HG02798 (cell line): ENCODE results near the gene ZMYND15.

Experiments used
- ATAC-seq: cut with Tn5 transposase; IDR thresholded peaks from one replicate; pipeline ENCODE4 v1.9.1; 2021; ENCODE audit warnings: mild to moderate bottlenecking; ENCODE audit not compliant: unreplicated experiment, poor library complexity

ZMYND15 gene

GRCh38 chr17:4780325-4780955, 40.8 kb downstream of the ZMYND15 start:
- no peak for ATAC-seq

DNA sequence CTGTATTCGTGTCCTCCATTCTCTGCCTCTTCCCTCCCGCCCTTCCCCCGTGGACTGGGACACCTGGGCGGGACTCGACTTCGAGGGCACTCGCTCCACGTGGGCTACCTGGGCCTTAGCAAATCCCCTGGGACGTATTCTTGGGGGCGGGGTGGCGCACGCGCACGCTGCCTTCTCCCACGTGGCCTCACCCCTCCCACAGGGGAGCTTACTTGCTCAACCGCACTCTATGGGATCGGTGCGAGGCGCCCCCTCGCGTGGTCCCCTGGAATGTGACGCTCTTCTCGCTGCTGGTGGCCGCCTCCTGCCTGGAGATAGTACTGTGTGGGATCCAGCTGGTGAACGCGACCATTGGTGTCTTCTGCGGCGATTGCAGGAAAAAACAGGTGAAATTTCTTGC, 43.0 kb downstream of the ZMYND15 start:
- no peak for ATAC-seq

- no peak for ATAC-seq
Observed at GRCh38 chr17:4785311-4786105, 45.9 kb downstream of the ZMYND15 start.

DNA sequence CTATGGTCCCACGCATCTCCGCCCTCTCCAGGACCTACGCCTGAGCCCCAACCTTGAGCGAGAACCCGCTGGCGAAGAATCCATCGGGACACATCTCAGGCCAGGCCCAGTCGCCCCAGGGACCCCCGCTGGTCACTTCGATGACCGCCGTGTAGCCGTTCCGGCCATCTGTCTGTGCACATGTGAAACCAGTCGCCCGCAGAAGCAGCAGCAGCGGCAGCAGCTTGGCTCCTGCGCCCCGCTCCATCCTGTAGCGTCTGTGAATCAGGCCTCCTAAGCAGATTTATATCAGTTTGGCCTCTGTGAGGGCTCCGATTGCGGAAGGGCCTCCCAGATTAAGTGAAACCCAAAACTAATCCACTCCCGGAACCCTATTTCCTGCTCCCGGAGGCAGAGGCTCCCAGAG, 46.5 kb downstream of the ZMYND15 start, which contains the start of gene VMO1:
VMO1 (minus strand) TSS at position 259 of the 406 bp plus-strand sequence; CDS start at position 247, 12 bp downstream.
- no peak for ATAC-seq

- no peak for ATAC-seq
Observed at GRCh38 chr17:4786516-4786915, 46.9 kb downstream of the ZMYND15 start.

DNA sequence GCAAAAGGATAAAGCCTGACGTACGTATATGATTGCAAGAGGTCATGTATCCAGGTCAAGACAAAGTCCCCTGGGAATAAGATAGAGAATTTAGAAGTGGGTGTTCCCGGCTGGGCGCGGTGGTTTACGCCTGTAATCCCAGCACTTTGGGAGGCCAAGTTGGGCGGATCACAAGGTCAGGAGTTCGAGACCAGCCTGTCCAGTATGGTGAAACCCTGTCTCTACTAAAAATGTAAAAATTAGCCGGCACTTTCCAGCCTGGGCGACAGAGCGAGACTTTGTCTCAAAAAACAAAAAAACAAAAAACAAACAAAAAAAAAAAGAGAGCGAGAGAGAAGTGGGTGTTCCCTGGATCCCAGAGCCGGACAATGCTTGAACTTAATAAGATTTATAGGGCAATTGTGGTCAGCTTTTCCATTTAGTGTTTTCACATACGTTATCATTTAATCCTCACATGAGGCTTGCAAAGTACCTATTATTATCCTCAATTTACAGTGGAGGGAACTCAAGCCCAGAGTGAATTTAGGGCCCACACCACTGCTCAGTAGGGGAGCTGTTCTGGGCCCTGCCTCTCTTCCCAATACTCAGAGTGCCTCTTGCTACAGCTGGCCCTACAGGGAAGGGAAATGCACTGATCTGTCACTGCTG, 48.6 kb downstream of the ZMYND15 start:
- ATAC-seq = no peak

DNA sequence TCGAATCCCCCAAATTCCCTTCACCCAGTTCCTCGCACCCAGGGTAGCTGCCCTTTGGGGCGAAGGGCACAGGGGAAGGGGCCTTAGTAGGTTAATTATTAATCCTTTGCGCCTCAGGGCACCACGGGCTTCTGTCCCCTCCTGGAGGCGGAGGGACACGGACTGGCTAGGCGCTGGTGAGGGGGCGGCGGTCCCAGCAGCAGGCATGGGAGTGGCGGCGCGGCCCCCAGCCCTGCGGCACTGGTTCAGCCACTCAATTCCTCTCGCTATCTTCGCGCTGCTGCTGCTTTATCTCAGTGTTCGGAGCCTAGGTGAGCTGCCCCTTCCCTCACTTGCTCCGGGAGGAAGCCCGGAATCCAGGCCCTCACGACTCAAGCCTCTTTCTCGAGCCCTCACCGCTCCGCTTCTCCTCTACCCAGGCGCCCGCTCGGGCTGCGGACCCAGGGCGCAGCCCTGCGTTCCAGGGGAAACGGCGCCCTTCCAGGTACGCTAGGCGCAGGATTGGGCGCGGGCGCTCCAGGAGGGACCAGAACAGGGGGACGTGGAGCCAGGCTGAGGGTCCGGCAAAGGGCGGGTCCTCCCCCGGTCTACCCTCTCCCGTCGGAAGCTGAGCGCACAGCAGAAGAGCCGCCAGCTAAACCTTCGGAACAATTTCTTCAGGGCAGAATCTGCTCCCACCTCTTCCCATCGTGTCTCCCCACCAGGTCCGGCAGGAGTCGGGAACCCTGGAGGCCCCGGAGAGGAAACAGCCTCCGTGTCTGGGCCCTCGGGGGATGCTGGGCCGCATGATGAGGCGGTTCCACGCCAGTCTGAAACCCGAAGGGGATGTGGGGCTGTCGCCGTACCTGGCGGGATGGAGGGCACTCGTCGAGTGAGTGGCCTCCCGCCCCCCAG, 49.4 kb downstream of the ZMYND15 start, which contains the start of gene GLTPD2:
GLTPD2 (plus strand) TSS at position 158 of the 894 bp plus-strand sequence; CDS start at position 206, 48 bp downstream.
- no peak for ATAC-seq

GRCh38 chr17:4789701-4789950, 50.0 kb downstream of the ZMYND15 start:
- ATAC-seq = no peak

DNA sequence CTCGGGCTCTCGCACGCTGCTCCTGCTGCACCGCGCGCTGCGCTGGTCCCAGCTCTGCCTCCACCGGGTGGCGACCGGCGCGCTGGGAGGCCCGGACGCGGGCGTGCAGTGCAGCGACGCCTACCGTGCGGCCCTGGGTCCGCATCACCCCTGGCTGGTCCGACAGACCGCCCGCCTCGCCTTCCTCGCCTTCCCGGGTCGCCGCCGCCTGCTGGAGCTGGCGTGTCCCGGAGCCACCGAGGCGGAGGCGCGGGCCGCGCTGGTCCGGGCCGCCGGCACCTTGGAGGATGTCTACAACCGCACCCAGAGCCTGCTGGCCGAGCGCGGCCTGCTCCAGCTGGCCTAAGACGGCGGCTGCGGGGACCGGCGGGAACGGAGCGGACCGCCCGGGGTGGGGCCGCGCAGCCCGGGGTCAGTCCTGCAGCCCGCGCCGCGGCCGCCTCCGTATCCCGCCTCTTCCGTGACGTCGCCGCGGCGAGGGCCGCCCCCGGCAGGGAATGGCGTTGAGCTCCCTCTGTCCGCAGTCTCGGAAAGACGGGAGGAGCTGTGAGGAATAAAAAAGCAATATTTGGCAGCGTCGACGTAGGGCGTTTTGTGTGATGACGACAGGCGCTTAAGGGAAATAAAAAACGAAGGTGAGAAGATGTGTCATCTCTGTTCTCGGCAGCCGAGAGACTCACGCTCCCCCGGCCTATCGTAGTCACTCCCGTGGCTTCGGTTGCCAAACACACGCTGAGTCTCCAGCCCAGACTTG, 50.5 kb downstream of the ZMYND15 start:
- ATAC-seq = peak; percentile 90

DNA sequence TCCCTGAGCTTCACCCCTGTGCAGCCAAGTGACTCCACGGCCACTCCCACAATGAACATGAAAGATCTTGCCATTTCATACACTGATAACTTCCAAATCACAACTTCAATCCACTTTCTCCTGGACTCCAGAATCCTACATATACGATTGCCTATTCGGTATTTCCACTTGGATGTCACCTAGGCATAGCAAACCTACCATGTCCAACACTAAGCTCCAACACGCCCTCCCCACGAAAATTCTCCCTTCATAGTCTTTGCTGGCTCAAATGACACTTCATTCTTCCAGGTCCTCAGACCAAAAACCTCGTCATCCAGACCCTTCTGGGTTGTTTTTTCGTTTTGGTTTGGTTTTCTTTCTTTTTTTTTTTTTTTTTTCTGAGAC, 51.1 kb downstream of the ZMYND15 start:
- ATAC-seq = no peak

DNA sequence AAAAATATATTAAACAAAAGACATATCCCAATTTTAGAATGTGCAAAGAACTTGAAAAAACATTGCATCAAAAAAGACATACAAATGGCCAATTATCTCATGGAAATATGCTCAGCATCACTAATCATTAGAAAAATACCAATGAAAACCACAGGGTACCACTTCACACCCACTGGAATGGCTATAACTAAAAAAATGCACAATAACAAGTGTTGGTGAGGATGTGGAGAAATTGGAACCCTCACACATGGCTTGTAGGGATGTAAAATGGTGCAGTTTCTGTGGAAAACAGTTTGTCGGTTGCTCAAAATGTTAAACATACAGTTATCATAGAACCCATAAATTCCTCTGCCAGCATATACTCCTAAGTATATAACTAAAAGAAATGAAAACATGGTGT, 55.5 kb downstream of the ZMYND15 start:
- ATAC-seq = no peak
